ENCODE results near the gene AMOTL1.
A peak's percentile ranks its signal among the peaks of the same experiment; 100 is the strongest.

AMOTL1 gene

GRCh38 chr11:94862926-94863880, 95.0 kb downstream of the AMOTL1 start:
- DNase-seq (ENCODE audit: low read depth), result peak; percentile 84
- TF ChIP-seq, protein P1, sequence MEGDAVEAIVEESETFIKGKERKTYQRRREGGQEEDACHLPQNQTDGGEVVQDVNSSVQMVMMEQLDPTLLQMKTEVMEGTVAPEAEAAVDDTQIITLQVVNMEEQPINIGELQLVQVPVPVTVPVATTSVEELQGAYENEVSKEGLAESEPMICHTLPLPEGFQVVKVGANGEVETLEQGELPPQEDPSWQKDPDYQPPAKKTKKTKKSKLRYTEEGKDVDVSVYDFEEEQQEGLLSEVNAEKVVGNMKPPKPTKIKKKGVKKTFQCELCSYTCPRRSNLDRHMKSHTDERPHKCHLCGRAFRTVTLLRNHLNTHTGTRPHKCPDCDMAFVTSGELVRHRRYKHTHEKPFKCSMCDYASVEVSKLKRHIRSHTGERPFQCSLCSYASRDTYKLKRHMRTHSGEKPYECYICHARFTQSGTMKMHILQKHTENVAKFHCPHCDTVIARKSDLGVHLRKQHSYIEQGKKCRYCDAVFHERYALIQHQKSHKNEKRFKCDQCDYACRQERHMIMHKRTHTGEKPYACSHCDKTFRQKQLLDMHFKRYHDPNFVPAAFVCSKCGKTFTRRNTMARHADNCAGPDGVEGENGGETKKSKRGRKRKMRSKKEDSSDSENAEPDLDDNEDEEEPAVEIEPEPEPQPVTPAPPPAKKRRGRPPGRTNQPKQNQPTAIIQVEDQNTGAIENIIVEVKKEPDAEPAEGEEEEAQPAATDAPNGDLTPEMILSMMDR (conservative IDR thresholded peaks at IDR 0.05; ENCODE audit: control insufficient read depth, insufficient read depth, low read depth, low read length), result no peak
- H3K4me3 ChIP-seq (ENCODE audit: control insufficient read depth, low read depth, low read length), result no peak overlapping the region

DNA sequence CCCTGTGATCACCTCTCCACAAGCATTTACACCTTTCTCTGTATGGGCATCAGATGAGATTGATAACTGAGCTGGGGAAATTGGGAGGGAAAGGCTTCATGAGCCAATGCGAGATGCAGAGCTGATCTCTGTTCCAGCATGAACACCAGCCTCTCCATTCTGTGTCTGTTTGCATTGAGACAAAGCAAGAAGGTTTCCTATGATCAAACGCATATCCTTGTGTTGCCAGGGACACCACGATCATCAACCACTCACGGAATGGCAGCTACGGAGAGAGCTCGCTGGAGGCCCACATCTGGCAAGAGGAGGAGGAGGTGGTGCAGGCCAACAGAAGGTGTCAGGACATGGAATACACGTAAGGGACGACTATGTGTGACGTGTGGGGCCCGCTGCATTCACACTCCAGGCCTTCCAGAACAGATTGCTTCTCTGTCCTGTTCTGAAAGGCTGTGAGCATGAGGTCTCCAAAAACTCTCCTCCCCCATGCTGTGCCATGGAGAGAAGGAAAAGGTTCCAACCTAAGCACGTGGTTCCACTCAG, 96.4 kb downstream of the AMOTL1 start:
- TF ChIP-seq, protein P1 (conservative IDR thresholded peaks at IDR 0.05; ENCODE audit: control insufficient read depth, insufficient read depth, low read depth, low read length), result no peak
- no peak for DNase-seq (ENCODE audit: low read depth)
- no peak overlapping the region for H3K4me3 ChIP-seq (ENCODE audit: control insufficient read depth, low read depth, low read length)

DNA sequence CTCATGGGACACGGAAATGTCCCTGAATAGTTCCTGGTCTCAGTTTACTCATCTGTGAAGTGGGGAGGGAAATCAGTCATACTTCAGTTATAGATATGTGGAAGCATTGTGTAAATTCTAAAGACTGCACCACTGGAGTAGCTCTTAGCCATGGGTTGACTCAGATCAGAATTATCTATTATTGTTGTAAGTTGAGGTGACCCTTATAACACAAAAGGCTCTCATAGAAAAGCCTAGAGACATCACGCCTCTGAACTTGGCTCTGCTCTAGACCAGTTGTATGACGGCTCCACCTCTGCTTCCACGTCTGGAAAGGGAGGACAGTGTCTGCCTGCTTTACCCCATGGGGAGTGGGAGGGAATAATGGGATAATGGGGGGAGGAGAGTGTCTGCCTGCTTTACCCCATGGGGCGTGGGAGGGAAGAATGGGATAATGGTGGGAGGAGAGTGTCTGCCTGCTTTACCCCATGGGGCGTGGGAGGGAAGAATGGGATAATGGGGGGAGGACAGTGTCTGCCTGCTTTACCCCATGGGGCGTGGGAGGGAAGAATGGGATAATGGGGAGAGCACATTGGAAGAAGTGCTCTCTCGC, 98.2 kb downstream of the AMOTL1 start:
- H3K4me3 ChIP-seq (ENCODE audit: control insufficient read depth, low read depth, low read length), result no peak overlapping the region
- TF ChIP-seq, protein P1 (conservative IDR thresholded peaks at IDR 0.05; ENCODE audit: control insufficient read depth, insufficient read depth, low read depth, low read length), result no peak
- DNase-seq (ENCODE audit: low read depth), result peak; percentile 50

DNA sequence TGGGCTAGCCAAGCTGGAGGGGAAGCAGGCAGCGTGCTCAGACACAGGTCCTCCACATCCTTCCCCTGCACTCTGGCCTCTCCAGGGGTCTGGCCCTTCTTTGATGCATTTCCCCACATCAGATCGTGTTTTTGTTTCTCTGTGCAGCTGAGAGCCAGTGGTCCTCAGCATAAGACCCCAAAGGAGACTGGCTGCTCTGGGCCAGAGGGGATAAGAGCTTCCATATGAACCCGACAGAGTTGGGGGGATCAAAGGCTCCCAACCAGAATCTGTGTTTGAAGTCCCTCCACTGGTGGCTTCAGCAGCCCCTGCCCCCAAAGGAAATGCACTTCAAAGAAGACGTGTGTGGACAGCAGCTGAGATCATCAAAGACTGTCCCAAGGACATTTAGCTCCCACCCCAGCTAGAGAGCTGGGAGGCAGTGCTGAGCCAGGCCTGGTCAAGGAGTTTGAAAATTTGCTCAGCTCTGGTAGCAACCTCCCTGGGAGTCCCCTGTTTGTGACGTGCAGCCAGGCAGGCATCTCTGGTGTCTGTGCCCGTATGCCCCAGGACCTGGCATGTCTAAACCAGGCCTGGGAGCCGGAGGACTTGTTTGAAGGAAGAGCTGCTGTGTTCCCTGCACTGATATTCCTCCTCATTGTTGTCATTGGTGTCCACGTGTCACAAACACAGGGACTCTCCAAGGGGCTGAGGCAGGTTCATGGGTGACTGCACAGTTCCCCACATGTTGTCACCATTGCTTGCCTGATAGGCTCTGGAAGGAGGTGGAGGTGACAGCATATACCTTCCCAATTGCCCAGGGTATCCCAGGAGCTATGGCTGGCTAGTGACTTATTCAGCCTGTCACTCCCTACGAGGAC, 99.0 kb downstream of the AMOTL1 start:
- no peak for DNase-seq (ENCODE audit: low read depth)
- TF ChIP-seq, protein P1 (conservative IDR thresholded peaks at IDR 0.05; ENCODE audit: control insufficient read depth, insufficient read depth, low read depth, low read length), result no peak
- no peak overlapping the region for H3K4me3 ChIP-seq (ENCODE audit: control insufficient read depth, low read depth, low read length)

DNA sequence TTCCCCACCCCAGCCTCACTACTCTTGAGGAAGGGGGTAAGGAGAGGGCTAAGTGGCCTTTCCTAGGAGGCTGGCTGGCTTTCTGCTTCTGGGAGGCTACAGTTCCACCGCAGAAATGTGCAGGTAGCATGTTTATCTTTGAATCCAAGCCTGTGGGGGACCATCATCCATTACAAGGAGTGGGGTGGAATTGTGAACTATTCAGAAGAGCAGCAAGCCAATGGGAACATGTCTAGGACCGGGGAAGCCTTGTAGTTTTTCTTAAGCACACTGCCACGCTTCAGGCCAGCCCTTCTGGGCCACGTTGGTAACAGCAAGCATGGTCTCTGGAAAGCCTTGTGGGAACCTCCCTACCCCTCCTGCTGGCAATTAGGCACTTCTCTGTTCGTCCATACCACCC, 100.3 kb downstream of the AMOTL1 start:
- TF ChIP-seq, protein P1 (conservative IDR thresholded peaks at IDR 0.05; ENCODE audit: control insufficient read depth, insufficient read depth, low read depth, low read length), result no peak
- H3K4me3 ChIP-seq (ENCODE audit: control insufficient read depth, low read depth, low read length), result no peak overlapping the region
- DNase-seq (ENCODE audit: low read depth), result no peak

GRCh38 chr11:94869186-94869585, 101.0 kb downstream of the AMOTL1 start:
- no peak overlapping the region for H3K4me3 ChIP-seq (ENCODE audit: control insufficient read depth, low read depth, low read length)
- no peak for DNase-seq (ENCODE audit: low read depth)
- TF ChIP-seq, protein P1 (conservative IDR thresholded peaks at IDR 0.05; ENCODE audit: control insufficient read depth, insufficient read depth, low read depth, low read length), result no peak

Data from fibroblast of mammary gland (primary cell).